VCaP (cell line): ENCODE data around the gene CYTH3.

Experiments used
- H3K27ac ChIP-seq: fragments of 450-650 bp; 2 replicates; pipeline ENCODE4 v1.5.1; 2017
- CTCF ChIP-seq: fragments of 450-650 bp; conservative IDR thresholded peaks from 2 replicates; pipeline ENCODE4 v1.5.1; 2017; ENCODE audit warnings: mild to moderate bottlenecking, moderate library complexity

Gene CYTH3

GRCh38 chr7:6246251-6246917 is 26.0 kb downstream of the CYTH3 start:
- H3K27ac ChIP-seq, result no peak overlapping the region
- no peak for TF ChIP-seq CTCF

GRCh38 chr7:6244021-6244420 is 28.4 kb downstream of the CYTH3 start:
- TF ChIP-seq CTCF, result no peak
- H3K27ac ChIP-seq, result no peak overlapping the region

- no peak overlapping the region for H3K27ac ChIP-seq
- no peak for TF ChIP-seq CTCF
These were observed 29.3 kb downstream of the CYTH3 start for GRCh38 chr7:6243168-6243567.

- no peak overlapping the region for H3K27ac ChIP-seq
- no peak for TF ChIP-seq CTCF
These were observed 29.9 kb downstream of the CYTH3 start for GRCh38 chr7:6242561-6242960.

GRCh38 chr7:6241607-6241973 is 30.8 kb downstream of the CYTH3 start:
- no peak overlapping the region for H3K27ac ChIP-seq
- TF ChIP-seq CTCF, result no peak

GRCh38 chr7:6238309-6238925 is 34.0 kb downstream of the CYTH3 start:
- peak overlapping the region; percentile 20 for H3K27ac ChIP-seq
- no peak for TF ChIP-seq CTCF

- H3K27ac ChIP-seq, result peak overlapping the region; percentile 20
- TF ChIP-seq CTCF, result no peak
These were observed 34.7 kb downstream of the CYTH3 start for GRCh38 chr7:6237730-6238129.
